ENCODE results near the gene RALGPS2. TPM values are rescaled to one million over a fixed set of nuclear protein-coding genes. Genes with fewer than 3 reads are reported as not detected.
"Not testable (repeated sequence)": the region's sequence is repeated elsewhere in the genome, so short reads cannot be mapped to it uniquely, and the experiment has no call there.

Gene RALGPS2
- total RNA-seq, 1 experiment from 2014 or later: 16.0 TPM

DNA sequence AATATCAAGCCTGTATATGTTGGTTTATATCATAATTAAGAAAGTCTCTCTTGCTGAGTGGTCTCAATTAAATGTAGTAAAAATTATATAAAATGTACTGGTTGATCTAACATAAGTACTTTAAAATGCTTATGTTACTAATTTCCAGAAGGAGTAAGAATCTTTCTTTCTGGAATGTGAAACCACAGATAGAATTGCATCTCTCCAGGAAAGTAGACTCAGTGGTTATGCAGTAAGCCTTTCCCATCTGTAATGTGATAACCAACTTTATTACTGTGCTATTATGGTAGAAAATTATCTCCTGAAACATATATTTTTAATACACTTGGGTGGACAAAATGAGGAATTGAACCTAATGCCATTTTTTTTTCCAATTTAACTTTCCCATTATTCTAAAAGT lies 8.9 kb upstream of the RALGPS2 start:
- no peak for DNase-seq (ENCODE audit: low spot score)
- in situ Hi-C loops (cut with HindIII; ENCODE audit: low sequenced_read_pairs): no loop called here

DNA sequence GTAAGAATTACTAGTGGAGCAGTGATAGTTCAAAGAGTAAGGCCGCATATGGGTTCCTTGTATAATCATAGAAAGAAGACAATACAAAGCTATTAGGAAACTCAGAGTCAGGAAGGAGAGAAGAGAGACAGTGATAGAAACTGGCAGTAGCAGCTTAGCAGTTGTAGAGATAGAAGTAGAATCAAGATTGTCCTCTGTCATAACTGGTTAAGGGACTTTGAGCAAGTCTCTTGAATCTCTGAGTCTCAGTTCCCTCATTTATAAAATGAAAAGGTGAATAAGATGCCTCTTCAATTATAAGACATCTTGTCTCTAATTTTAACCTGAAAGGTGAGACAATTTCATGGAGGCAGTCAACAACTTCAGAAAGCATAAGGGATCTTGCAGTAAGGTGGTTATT lies 6.5 kb upstream of the RALGPS2 start:
- DNase-seq (ENCODE audit: low spot score): no peak
- in situ Hi-C loops (cut with HindIII; ENCODE audit: low sequenced_read_pairs): no loop called here

DNA sequence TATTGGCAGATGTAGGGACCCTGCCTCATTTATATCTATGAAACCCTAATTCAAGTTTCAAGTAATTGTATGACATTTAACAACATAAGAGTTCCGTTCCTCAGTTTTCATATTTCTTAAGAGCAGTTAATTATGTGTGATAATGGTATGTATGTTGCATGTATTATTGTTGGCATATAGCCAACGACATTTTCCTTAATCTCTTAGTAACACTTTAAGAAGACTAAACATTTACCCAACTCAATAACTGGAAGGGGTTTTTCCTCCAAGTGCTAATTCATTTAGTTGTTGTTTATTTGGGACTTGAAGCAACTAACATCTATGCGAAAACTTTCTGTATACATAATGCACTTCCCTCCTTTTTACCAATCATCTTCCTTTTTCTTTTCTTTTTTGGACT lies 1.5 kb upstream of the RALGPS2 start:
- in situ Hi-C loops (cut with HindIII; ENCODE audit: low sequenced_read_pairs): no loop called here
- no peak for DNase-seq (ENCODE audit: low spot score)

DNA sequence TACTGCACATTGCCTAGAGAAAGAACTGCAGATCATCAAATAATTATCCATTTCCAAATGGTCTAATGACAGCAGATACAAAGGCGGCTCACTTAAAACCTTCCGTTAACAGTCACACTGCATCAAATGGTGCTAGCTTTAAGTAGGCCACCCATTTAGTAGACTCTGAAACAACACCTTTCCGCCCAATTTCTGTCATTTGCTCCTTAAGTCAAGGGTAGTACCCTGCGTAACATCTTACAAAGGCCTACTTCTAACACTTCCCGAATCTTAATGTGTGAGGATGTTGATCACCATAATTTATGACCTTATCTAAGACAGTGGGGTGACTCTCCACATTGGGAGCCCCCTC lies 692 bp upstream of the RALGPS2 start:
- in situ Hi-C loops (cut with HindIII; ENCODE audit: low sequenced_read_pairs): no loop called here
- peak; percentile 40 for DNase-seq (ENCODE audit: low spot score)

DNA sequence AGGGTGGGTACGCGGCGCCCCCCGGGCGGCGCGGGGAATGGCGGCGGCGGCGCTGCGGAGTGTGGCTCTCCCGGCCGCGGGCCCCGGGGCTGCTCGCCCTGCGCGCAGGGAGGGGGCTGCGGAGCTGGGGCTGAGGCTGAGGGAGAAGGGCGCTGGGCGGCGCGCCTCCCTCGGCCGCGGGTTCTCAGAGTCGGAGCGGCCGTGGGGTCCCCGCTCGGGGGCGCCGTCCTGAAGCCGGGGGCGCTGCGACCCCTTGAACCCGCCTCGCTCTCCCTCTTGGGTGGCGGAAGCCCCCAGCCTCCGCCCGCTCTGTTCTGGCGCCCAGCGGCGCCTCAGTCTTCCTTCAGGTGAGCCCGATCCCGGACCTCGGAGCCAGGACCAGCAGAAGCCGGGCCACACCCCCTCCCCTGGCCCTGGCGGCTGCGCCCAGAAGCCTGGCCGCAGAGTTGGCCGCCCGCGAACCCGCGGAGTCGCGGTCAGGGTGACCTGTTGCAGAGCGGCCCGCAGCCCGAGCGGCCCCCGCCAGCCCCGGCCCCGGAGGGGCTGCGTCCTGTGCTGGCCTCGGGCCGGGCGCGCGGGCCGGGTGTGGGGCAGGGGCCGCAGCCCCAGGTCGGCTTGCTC lies 532 bp downstream of the RALGPS2 start:
- in situ Hi-C loops (cut with HindIII; ENCODE audit: low sequenced_read_pairs): no loop called here
- DNase-seq (ENCODE audit: low spot score): peak; percentile 39

DNA sequence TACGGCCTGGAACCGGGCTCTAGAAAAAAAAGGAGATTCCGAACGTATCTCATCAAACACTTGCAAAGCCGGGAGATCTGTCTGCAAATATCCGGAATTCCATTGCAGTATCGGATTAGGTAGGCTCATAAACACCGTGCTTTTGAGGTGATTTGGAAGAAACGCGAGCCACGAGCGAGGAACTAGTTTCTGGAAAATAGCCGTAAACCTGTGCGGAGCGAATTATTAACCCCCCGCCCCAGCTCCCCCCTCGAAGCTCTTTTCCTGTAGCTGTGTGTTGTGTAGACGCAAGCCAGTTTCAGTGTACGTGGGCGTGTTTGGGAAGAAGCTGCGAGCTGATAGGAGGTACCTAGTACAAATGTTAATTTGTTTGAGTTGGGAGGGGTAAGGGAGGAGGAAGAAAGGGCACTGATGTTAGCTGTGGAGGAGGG lies 1.1 kb downstream of the RALGPS2 start:
- DNase-seq (ENCODE audit: low spot score): peak; percentile 89
- in situ Hi-C loops (cut with HindIII; ENCODE audit: low sequenced_read_pairs): no loop called here

DNA sequence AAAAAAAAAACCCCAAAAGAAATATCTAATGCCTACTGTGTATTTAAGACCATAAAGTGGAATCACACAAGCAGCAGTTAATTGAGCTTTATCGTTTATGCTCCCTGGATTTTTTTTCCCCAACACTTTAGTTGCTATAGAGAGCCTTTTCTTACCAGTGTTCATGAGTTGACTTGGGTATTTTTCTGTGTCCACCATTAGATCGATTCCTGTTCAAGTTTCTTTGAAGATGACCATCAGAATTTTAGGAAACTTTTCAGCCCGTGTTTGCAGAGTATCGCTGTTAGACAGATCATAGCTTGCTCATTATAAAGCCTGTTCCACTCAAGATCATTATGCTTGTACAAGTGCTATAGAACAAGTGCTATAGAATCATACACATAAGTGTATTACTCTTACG lies 1.5 kb downstream of the RALGPS2 start:
- in situ Hi-C loops (cut with HindIII; ENCODE audit: low sequenced_read_pairs): no loop called here
- DNase-seq (ENCODE audit: low spot score): no peak

DNA sequence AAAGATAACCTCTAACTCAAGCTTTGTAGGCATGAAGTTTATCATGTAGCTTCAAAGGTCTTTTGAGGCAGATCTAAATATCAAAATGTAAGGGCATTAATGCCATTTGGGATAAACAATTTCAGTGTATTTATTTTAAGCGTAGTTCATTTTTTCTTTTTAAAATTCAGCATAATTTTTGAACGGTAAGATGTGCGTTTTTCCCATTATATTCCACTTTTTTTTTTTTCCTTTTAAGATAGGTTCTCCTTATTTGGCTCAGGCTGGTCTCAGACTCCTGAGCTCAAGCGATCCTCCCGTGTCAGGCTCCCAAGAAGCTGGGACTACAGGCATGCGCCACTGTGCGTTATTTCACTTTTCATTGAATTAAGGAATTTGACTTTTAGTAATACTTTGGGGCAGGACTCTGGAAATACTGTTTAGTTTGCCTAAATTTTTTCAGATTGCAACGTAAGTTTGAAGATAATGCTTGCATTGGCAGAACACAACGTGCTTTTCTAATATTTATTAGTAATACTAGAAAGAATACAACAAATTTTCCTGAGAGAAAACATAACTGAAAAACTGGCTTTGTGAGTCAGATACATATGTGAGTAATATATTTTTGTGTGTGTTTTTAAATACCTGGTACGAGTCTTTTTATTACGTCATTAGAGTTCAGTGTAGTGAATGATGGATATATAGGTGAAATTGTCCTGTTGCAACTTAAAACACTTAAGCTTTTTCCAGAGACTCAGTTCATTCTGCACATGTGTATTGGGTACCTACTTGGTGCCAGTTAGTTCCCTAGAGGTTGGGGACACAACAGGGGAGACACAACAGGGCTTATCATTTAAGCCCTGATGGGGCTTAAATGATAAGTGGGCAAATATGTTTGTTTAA lies 2.2 kb downstream of the RALGPS2 start:
- peak; percentile 14 for DNase-seq (ENCODE audit: low spot score)
- in situ Hi-C loops (cut with HindIII; ENCODE audit: low sequenced_read_pairs): no loop called here

DNA sequence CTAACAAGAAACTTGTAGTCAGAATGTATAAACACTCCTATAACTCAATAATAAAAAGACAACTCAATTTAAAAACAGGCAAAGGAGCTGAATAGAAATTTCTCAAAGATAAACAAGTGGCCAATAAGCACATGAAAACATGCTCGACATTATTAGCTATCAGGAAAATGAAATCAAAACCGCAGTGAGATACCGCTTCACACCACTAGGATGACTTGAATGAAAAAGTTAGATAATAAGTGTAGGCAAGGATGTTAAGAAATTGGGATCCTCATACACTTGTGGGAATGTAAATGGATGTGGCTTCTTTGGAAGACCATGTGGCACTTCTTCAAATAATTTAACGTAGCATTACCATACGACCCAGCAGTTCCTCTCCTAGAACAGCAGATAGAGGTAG lies 8.9 kb downstream of the RALGPS2 start:
- in situ Hi-C loops (cut with HindIII; ENCODE audit: low sequenced_read_pairs): no loop called here
- DNase-seq (ENCODE audit: low spot score): no peak

DNA sequence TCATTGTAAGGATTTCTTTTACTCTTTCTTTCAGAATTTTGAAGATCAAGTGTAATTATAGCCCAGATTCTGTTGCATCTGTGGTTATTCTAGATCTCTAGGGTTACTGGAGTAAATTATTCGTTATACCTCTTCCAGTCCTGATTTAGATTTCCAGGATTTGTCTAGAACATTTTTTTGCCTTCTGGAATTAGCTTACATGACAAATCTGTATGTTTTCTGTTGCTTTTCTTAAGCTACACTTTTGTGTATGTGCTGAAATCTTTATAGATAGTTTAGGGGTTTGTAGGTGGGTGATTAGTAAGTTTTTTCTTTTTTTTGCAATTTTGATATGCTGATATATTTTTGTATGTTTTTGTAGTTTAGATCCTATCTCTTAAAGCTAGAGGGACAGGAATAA lies 13.7 kb downstream of the RALGPS2 start:
- in situ Hi-C loops (cut with HindIII; ENCODE audit: low sequenced_read_pairs): no loop called here
- no peak for DNase-seq (ENCODE audit: low spot score)

DNA sequence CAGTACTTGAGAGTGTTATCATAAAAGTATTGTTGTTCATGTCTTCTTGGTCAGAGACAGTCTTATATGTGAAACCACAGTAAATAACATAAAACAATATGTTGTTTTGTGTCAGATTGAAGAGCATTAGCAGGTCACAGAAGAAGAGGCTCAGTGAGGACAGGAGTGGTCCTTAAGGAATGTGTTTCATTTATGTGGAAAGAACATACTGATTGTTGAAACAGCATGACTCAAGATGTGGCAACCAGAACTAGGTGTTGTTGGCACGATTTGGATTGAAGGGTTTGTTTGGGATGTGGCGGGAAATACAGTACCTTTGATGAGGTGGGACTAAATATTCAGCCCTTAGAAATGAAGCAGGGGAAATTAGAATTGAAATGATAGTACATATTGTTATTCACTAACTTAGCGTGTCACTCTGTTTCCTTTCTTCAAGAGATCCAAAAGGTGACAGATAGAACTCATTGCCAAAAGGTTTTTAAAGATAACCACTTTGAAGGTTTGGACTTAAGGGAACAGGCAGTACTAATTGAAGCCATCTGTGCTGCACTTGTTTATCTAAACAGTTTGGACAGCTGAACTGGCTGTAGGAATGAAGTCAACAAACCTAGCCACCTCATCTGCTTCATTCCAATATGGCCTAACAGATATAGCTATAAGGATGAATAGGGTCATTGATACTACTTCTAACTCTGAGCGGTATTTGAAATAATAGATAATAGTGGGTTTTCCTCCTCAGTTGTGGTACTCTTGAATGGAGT lies 14.4 kb downstream of the RALGPS2 start:
- peak; percentile 35 for DNase-seq (ENCODE audit: low spot score)
- in situ Hi-C loops (cut with HindIII; ENCODE audit: low sequenced_read_pairs): no loop called here

DNA sequence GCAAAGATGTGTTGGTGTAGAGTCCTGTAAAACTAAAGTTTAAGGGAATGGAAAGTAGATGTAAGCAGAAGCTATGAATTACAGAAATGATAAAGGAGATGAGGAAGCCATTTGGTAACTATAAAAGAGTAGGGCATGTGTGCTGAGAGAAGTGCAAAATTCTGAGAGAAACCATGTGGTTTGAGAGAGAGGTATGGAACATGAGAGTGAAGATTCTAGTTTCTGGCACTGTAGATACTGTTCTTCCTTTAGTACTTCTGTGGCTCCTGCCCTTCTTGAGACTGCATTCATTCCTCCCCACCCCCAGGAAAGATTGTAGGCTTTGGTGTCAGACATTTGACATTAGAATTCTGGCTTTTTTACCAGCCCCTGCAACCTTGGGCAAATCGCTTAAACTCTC lies 15.4 kb downstream of the RALGPS2 start:
- DNase-seq (ENCODE audit: low spot score): no peak
- in situ Hi-C loops (cut with HindIII; ENCODE audit: low sequenced_read_pairs): no loop called here

DNA sequence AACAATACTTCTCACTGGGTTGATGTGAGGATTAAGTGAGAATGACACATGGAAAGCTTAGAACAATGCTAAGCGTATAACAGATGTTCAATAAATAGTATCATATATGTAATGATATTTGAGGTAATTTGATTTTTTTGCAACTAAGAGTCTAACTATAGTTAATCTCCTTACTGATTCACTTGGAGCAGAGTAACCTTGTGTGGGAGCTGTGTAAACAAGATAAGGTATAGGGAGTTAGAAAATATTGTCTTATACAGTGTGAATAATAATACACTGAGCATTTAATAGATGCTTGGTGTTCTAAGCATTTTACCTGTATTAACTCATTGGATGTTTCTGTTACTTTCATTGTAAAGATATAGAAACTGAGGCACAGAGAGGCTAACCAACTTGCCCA lies 15.9 kb downstream of the RALGPS2 start:
- DNase-seq (ENCODE audit: low spot score): no peak
- in situ Hi-C loops (cut with HindIII; ENCODE audit: low sequenced_read_pairs): no loop called here

DNA sequence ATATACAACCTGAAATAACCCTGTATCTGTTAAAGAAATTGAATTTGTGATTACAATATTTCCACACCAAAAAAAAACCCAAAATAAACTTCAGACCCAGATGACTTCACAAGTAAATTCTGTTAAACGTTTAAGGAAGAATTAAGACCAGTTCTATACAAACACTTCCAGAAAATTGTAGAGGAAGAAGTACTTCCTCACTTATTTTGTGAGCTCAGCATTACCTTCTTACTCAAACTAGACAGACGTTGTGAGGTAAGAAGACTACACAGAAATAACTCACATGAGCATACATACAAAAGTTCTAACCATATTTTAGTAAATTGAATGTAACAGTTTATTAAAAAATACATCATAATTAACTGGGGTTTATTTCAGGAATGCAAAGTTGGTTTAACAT lies 18.8 kb downstream of the RALGPS2 start:
- in situ Hi-C loops (cut with HindIII; ENCODE audit: low sequenced_read_pairs): no loop called here
- no peak for DNase-seq (ENCODE audit: low spot score)

DNA sequence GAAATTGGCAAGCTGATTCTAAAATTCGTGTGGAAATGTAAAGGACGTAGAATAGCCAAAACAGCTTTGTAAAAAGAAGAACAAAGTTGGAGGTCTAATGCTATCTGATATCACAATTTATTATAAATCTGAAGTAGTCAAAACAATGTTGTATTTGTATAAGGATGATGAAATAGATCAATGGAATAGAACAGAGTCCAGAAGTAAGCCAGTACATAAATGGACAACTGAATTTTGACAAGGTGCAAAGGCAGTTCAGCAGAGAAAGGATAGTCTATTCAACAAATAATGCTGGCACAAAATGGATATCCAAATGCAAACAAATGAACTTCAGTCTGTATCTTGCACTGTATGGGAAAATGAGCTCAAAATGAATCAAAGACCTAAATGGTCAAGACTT lies 20.2 kb downstream of the RALGPS2 start:
- in situ Hi-C loops (cut with HindIII; ENCODE audit: low sequenced_read_pairs): no loop called here
- no peak for DNase-seq (ENCODE audit: low spot score)

DNA sequence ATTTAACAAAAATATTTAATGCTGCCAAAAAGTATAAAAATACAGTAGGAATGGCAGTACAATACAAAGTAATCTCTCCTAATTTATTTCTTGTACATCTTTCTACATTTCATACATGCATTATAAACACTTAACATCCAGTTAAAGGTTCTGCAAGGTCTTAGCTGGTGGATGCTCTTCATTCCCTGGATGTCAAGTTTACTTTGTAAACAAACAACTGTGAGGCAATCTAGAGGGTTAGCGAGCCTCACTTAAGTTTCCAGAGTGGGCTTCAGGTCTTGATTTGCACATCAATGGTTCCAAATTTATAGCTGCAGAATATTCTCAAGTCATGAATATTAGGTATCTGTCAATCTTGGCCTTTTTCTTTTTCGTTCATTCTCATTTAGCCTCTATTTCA lies 21.3 kb downstream of the RALGPS2 start:
- no peak for DNase-seq (ENCODE audit: low spot score)
- in situ Hi-C loops (cut with HindIII; ENCODE audit: low sequenced_read_pairs): no loop called here

DNA sequence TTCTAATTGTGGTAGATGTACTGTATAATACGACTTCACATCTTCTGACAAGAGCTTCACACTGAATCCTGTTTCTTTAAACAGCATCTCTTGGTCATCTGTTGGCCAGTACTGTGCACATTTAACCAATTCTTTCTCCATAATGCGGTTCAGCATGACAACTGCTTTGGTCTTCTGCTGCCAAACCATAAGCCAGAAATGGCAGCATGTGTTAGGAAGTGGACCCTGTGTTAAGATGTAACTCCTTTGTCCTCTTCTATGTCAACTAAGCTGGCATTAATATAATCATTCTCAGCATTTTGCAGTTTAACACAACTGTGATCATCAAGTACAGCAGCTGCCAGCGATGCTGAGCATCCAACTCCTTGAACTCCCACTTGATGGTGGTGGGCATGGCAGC lies 22.3 kb downstream of the RALGPS2 start:
- in situ Hi-C loops (cut with HindIII; ENCODE audit: low sequenced_read_pairs); DNase-seq (ENCODE audit: low spot score): not testable (repeated sequence)

DNA sequence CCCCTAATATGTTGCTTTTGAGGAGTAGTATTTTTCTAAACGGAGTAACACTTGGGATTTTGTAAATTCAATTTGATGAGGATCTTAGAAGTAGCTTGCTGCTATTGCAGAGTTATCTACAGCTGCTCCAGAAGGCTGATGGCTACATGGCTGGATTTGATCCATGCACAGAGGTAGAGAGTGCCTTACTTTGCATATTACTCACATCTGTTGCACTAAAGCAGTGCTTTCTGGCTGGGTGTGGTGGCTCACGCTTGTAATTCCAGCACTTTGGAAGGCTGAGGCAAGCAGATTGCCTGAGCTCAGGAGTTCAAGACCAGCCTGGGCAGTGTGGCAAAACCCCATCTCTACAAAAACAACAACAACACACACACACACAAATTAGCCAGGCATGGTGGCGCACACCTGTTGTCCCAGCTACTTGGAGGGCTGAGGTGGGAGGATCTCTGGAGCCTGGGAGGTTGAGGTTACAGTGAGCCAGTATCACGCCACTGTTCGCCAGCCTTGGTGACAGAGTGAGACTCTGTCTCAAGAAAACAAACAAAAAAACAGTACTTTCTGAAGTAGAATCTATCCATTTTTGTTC lies 24.6 kb downstream of the RALGPS2 start:
- DNase-seq (ENCODE audit: low spot score): no peak
- in situ Hi-C loops (cut with HindIII; ENCODE audit: low sequenced_read_pairs): no loop called here

DNA sequence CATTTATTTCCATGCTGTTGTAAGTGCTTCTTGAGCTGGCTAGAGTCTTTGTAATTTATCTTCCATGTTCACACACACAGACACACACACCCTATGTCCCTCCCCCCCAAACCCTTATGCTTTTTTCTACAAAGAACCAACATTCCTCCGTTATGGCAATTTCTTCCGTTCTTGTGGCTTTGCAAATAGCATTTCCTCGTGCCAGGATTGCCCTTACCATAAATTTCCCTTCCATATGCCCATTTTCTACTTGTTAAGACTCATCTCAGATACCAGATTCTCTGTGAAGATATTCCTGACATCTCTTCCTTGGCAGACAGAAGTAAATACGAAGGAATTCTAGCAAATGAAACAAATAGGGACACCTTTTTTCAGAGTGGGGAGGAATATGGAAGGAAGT lies 26.0 kb downstream of the RALGPS2 start:
- no peak for DNase-seq (ENCODE audit: low spot score)
- in situ Hi-C loops (cut with HindIII; ENCODE audit: low sequenced_read_pairs): no loop called here

DNA sequence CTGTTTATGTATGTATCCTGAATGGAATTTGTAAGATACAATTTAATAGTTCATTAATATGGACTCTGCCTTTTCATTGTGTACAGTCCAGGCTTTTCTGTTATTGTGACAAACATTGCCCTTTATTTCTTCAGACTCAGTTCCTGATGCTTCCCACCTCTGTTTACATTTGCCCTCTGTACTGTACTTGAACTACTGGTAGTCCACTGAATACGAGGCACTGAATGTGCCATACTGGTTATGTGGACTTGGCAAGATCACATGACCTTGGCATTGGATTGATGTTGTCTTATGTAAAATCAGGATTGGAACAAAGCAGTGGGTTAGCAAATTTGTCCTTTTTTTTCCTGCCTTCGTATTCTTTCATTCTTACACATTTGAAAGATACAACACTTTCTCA lies 27.8 kb downstream of the RALGPS2 start:
- DNase-seq (ENCODE audit: low spot score): peak; percentile 13
- in situ Hi-C loops (cut with HindIII; ENCODE audit: low sequenced_read_pairs): no loop called here

Measured in G401 (cell line).